H9 (cell line): Measurements from ENCODE around the gene IL16. TPM values are rescaled to one million over a fixed set of nuclear protein-coding genes. Genes with fewer than 3 reads are reported as not detected.

Source experiments
- DNase-seq: peaks from one replicate; pipeline ENCODE4 v3.0.0-alpha.2; 2017
- H2AFZ ChIP-seq: one replicate; pipeline ENCODE4 v1.6.1; 2013; ENCODE audit warnings: mild to moderate bottlenecking, low read length, control low read depth, moderate library complexity
- H2AK5ac ChIP-seq: 2 replicates; pipeline ENCODE4 v1.6.1; 2013; ENCODE audit warnings: low read length, control low read depth, mixed read lengths; ENCODE audit not compliant: insufficient read length
- H2BK120ac ChIP-seq: one replicate; pipeline ENCODE4 v1.6.1; 2013; ENCODE audit warnings: low read depth, mild to moderate bottlenecking, low read length, control low read depth, inconsistent platforms; ENCODE audit not compliant: poor library complexity, severe bottlenecking
- H2BK12ac ChIP-seq: 2 replicates; pipeline ENCODE4 v1.6.1; 2013; ENCODE audit warnings: low read length, control low read depth, mixed read lengths, low read depth; ENCODE audit not compliant: insufficient read length
- H2BK15ac ChIP-seq: 2 replicates; pipeline ENCODE4 v1.6.1; 2013; ENCODE audit warnings: low read depth, low read length, control low read depth
- H2BK20ac ChIP-seq: one replicate; pipeline ENCODE4 v1.6.1; 2013; ENCODE audit warnings: low read depth, mild to moderate bottlenecking, low read length, control low read depth, inconsistent platforms; ENCODE audit not compliant: poor library complexity, severe bottlenecking
- H2BK5ac ChIP-seq: 2 replicates; pipeline ENCODE4 v1.6.1; 2013; ENCODE audit warnings: low read length, control low read depth, mixed read lengths; ENCODE audit not compliant: insufficient read length
- H3K14ac ChIP-seq: 2 replicates; pipeline ENCODE4 v1.6.1; 2013; ENCODE audit warnings: low read length, control low read depth; ENCODE audit not compliant: insufficient read depth
- H3K18ac ChIP-seq: 2 replicates; pipeline ENCODE4 v1.6.1; 2013; ENCODE audit warnings: low read depth, mild to moderate bottlenecking, mixed read lengths, low read length, control low read depth; ENCODE audit not compliant: insufficient read length
- H3K23ac ChIP-seq: 2 replicates; pipeline ENCODE4 v1.6.1; 2013; ENCODE audit warnings: low read length, control low read depth, mixed read lengths, low read depth; ENCODE audit not compliant: insufficient read length
- H3K23me2 ChIP-seq: 2 replicates; pipeline ENCODE4 v1.6.1; 2013; ENCODE audit warnings: low read depth, mild to moderate bottlenecking, mixed read lengths, low read length, control low read depth; ENCODE audit not compliant: insufficient read length, poor library complexity, severe bottlenecking
- H3K27ac ChIP-seq: 2 replicates; pipeline ENCODE4 v1.5.1; 2013; ENCODE audit warnings: low read length, control low read depth, mixed read lengths, low read depth; ENCODE audit not compliant: insufficient read length
- H3K27me3 ChIP-seq: 2 replicates; pipeline ENCODE4 v1.6.1; 2013; ENCODE audit warnings: low read length, control low read depth, inconsistent platforms; ENCODE audit not compliant: insufficient read depth
- H3K4ac ChIP-seq: 2 replicates; pipeline ENCODE4 v1.6.1; 2013; ENCODE audit warnings: low read depth, mild to moderate bottlenecking, control low read depth, inconsistent platforms, low read length, moderate library complexity
- H3K4me1 ChIP-seq: 2 replicates; pipeline ENCODE4 v1.6.1; 2013; ENCODE audit warnings: low read length, control low read depth, inconsistent platforms; ENCODE audit not compliant: insufficient read depth
- H3K4me2 ChIP-seq: 2 replicates; pipeline ENCODE4 v1.6.1; 2013; ENCODE audit warnings: low read length, control low read depth, mixed read lengths; ENCODE audit not compliant: insufficient read length, insufficient read depth
- H3K56ac ChIP-seq: 2 replicates; pipeline ENCODE4 v1.6.1; 2013; ENCODE audit warnings: low read depth, mild to moderate bottlenecking, mixed read lengths, low read length, control low read depth; ENCODE audit not compliant: insufficient read length
- H3K79me1 ChIP-seq: 2 replicates; pipeline ENCODE4 v1.6.1; 2013; ENCODE audit warnings: low read depth, mild to moderate bottlenecking, moderate library complexity, low read length, control low read depth, inconsistent platforms; ENCODE audit not compliant: insufficient read depth, poor library complexity, severe bottlenecking
- H3K79me2 ChIP-seq: 2 replicates; pipeline ENCODE4 v1.6.1; 2013; ENCODE audit warnings: low read length, control low read depth, inconsistent platforms; ENCODE audit not compliant: insufficient read depth
- H3K9ac ChIP-seq: 2 replicates; pipeline ENCODE4 v1.6.1; 2013; ENCODE audit warnings: low read length, control low read depth, mixed read lengths; ENCODE audit not compliant: insufficient read length; ENCODE audit errors: extremely low read depth
- H3K9me3 ChIP-seq: one replicate; pipeline ENCODE4 v1.6.1; 2013; ENCODE audit warnings: low read depth, low read length, inconsistent platforms; ENCODE audit not compliant: control insufficient read depth
- H3T11ph ChIP-seq: one replicate; pipeline ENCODE4 v1.6.1; 2013; ENCODE audit warnings: mild to moderate bottlenecking, low read length, control low read depth, inconsistent platforms
- H4K20me1 ChIP-seq: one replicate; pipeline ENCODE4 v1.6.1; 2013; ENCODE audit not compliant: control insufficient read depth, insufficient read length, insufficient read depth
- H4K5ac ChIP-seq: 2 replicates; pipeline ENCODE4 v1.6.1; 2013; ENCODE audit warnings: low read depth, mild to moderate bottlenecking, mixed read lengths, low read length, control low read depth; ENCODE audit not compliant: insufficient read length
- H4K8ac ChIP-seq: replicated peaks from 2 replicates; pipeline ENCODE4 v1.6.1; 2013; ENCODE audit warnings: low read length, control low read depth, mixed read lengths, low read depth; ENCODE audit not compliant: insufficient read length
- H4K91ac ChIP-seq: 2 replicates; pipeline ENCODE4 v1.6.1; 2013; ENCODE audit warnings: low read depth, mild to moderate bottlenecking, moderate library complexity, mixed read lengths, low read length, control low read depth; ENCODE audit not compliant: insufficient read length
- H3K27ac Mint-ChIP-seq, 3 experiments: 2 replicates in 2 of 3; 3 replicates in 1 of 3; pipeline ENCODE4 v1.8.0; 2020 to 2021; ENCODE audit warnings: mixed read lengths in 3 of 3, mild to moderate bottlenecking in 1 of 3, moderate library complexity in 1 of 3
- H3K27me3 Mint-ChIP-seq: 2 replicates; pipeline ENCODE4 v1.8.0; 2021; ENCODE audit warnings: low read depth, mild to moderate bottlenecking, moderate library complexity, mixed read lengths
- H3K36me3 Mint-ChIP-seq, 3 experiments: 2 replicates in 2 of 3; 3 replicates in 1 of 3; pipeline ENCODE4 v1.8.0; 2020 to 2021; ENCODE audit warnings: low read depth in 3 of 3, mixed read lengths in 3 of 3; ENCODE audit not compliant: insufficient read depth in 1 of 3
- H3K4me1 Mint-ChIP-seq, 2 experiments: 2 replicates each; pipeline ENCODE4 v1.8.0; 2020; ENCODE audit warnings: mixed read lengths in 2 of 2
- H3K4me3 Mint-ChIP-seq, 2 experiments: 2 replicates in 1 of 2; 3 replicates in 1 of 2; pipeline ENCODE4 v1.8.0; 2020 to 2021; ENCODE audit warnings: mild to moderate bottlenecking in 2 of 2, mixed read lengths in 2 of 2, moderate library complexity in 1 of 2
- H3K9me3 Mint-ChIP-seq, 2 experiments: 2 replicates in 1 of 2; 3 replicates in 1 of 2; pipeline ENCODE4 v1.8.0; 2020; ENCODE audit warnings: mild to moderate bottlenecking in 2 of 2, mixed read lengths in 2 of 2, moderate library complexity in 1 of 2
- total RNA-seq: library from RNA; stranded (reverse); gene quantifications from 2 replicates; pipeline ENCODE4 v1.2.1, GENCODE V29; 2021
- TF ChIP-seq, protein P1 (sequence below): fragments of 200-600 bp; sonication (generic); conservative IDR thresholded peaks from 3 replicates; pipeline ENCODE4 v1.8.0; 2021; ENCODE audit warnings: antibody characterized with exemption, mild to moderate bottlenecking

Gene IL16
- total RNA-seq, 1 experiment from 2014 or later, result 0.28 TPM

DNA sequence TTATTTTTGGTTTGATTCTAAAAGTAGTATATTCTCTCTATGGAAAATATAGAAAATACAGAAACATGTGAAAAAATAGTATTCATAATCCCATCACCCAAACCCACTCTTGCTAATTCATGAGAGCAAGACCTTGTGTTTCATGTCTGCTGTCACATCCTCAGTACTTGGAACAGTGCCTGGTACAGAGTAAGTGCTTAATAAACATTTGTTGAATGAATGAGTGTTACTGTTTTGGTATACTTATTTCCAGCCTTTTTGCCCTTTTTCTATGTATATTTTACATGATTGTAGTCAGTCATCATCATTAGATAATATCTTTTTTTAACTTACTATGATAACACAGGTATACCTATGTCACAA lies 59.3 kb downstream of the IL16 start:
- H4K5ac ChIP-seq, result no peak overlapping the region
- H4K20me1 ChIP-seq, result no peaks in the 10 kb centered on the region
- no peak overlapping the region for H3K4me2 ChIP-seq
- H4K91ac ChIP-seq, result no peak overlapping the region
- no peak overlapping the region for H2BK120ac ChIP-seq
- H2BK20ac ChIP-seq, result no peak overlapping the region
- H3T11ph ChIP-seq, result no peak overlapping the region
- H3K4me1 ChIP-seq, result no peaks in the 10 kb centered on the region
- H2BK12ac ChIP-seq, result no peak overlapping the region
- H3K56ac ChIP-seq, result no peak overlapping the region
- no peak overlapping the region for H3K14ac ChIP-seq
- H3K79me1 ChIP-seq, result no peaks in the 10 kb centered on the region
- H3K23ac ChIP-seq, result no peak overlapping the region
- H3K4ac ChIP-seq, result no peak overlapping the region
- Mint-ChIP-seq H3K27ac (no peak overlapping the region), H3K9me3 (peaks cover 0 to 4% of the 10 kb centered on the region in 2 experiments; a peak in 3 of 5 replicates), H3K4me3 (no peak overlapping the region), H3K27me3 (peaks cover 4% of the 10 kb centered on the region), H3K36me3 (no peaks in the 10 kb centered on the region), H3K4me1 (0 out of 4 replicates have a peak, but pooled peaks cover 0 to 3% of the 10 kb centered on the region in 2 experiments)
- no peak overlapping the region for H2BK5ac ChIP-seq
- no peaks in the 10 kb centered on the region for H3K79me2 ChIP-seq
- H3K23me2 ChIP-seq, result no peaks in the 10 kb centered on the region
- no peak overlapping the region for H3K27ac ChIP-seq
- no peak overlapping the region for H2AK5ac ChIP-seq
- no peak overlapping the region for H3K9ac ChIP-seq
- H3K27me3 ChIP-seq, result no peaks in the 10 kb centered on the region
- H2AFZ ChIP-seq, result no peak overlapping the region
- no peak overlapping the region for H4K8ac ChIP-seq
- H3K18ac ChIP-seq, result no peak overlapping the region
- TF ChIP-seq, protein P1, sequence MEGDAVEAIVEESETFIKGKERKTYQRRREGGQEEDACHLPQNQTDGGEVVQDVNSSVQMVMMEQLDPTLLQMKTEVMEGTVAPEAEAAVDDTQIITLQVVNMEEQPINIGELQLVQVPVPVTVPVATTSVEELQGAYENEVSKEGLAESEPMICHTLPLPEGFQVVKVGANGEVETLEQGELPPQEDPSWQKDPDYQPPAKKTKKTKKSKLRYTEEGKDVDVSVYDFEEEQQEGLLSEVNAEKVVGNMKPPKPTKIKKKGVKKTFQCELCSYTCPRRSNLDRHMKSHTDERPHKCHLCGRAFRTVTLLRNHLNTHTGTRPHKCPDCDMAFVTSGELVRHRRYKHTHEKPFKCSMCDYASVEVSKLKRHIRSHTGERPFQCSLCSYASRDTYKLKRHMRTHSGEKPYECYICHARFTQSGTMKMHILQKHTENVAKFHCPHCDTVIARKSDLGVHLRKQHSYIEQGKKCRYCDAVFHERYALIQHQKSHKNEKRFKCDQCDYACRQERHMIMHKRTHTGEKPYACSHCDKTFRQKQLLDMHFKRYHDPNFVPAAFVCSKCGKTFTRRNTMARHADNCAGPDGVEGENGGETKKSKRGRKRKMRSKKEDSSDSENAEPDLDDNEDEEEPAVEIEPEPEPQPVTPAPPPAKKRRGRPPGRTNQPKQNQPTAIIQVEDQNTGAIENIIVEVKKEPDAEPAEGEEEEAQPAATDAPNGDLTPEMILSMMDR, result no peak
- DNase-seq, result no peak
- H2BK15ac ChIP-seq, result no peak overlapping the region
- no peaks in the 10 kb centered on the region for H3K9me3 ChIP-seq
